Neural cell (in vitro differentiated cells): ENCODE data around the gene SNRNP35. TPM values are rescaled to one million over a fixed set of nuclear protein-coding genes. Genes with fewer than 3 reads are reported as not detected.

ENCODE experiments used
- H2AFZ ChIP-seq: fragments of 200-600, 300-800 bp; sonication (generic), shearing (Covaris generic); 2 replicates; pipeline ENCODE4 v1.6.0; 2014; ENCODE audit warnings: low read depth, mild to moderate bottlenecking, antibody characterized with exemption, low read length, moderate library complexity
- H3F3A ChIP-seq: fragments of 200-600 bp; shearing (Covaris generic); 2 replicates; pipeline ENCODE4 v1.6.1; 2016; ENCODE audit warnings: mild to moderate bottlenecking, moderate library complexity, mixed read lengths, antibody characterized with exemption, low read length; ENCODE audit not compliant: insufficient read depth, poor library complexity, severe bottlenecking
- H3K27ac ChIP-seq: fragments of 200-600, 300-800 bp; sonication (generic), shearing (Covaris generic); 2 replicates; pipeline ENCODE4 v1.5.1; 2014; ENCODE audit warnings: mild to moderate bottlenecking, low read length, moderate library complexity
- H3K27me3 ChIP-seq: fragments of 300-800, 200-600 bp; sonication (generic), shearing (Covaris generic); 2 replicates; pipeline ENCODE4 v1.6.0; 2014; ENCODE audit warnings: mild to moderate bottlenecking, low read depth, low read length, moderate library complexity; ENCODE audit not compliant: insufficient read depth
- H3K36me3 ChIP-seq: fragments of 300-800, 200-600 bp; sonication (generic), shearing (Covaris generic); 2 replicates; pipeline ENCODE4 v1.5.1; 2014; ENCODE audit warnings: mild to moderate bottlenecking, antibody characterized with exemption, low read length, moderate library complexity; ENCODE audit not compliant: insufficient read depth
- H3K4me2 ChIP-seq: fragments of 300-800, 200-600 bp; sonication (generic), shearing (Covaris generic); 2 replicates; pipeline ENCODE4 v1.6.0; 2014; ENCODE audit warnings: mild to moderate bottlenecking, low read length
- H3K4me3 ChIP-seq: fragments of 300-800, 200-600 bp; sonication (generic), shearing (Covaris generic); 2 replicates; pipeline ENCODE4 v1.5.1; 2014; ENCODE audit warnings: mild to moderate bottlenecking, low read length, moderate library complexity
- H3K79me2 ChIP-seq: fragments of 200-600 bp; shearing (Covaris generic); replicated peaks from 2 replicates; pipeline ENCODE4 v1.6.0; 2014; ENCODE audit warnings: mild to moderate bottlenecking, low read length, moderate library complexity; ENCODE audit not compliant: insufficient read depth
- H3K9ac ChIP-seq: fragments of 300-800, 200-600 bp; sonication (generic), shearing (Covaris generic); 2 replicates; pipeline ENCODE4 v1.6.1; 2016; ENCODE audit warnings: mild to moderate bottlenecking, low read length, mixed read lengths
- H3K9me2 ChIP-seq: fragments of 200-600 bp; shearing (Covaris generic); 2 replicates; pipeline ENCODE4 v1.6.1; 2016; ENCODE audit warnings: mild to moderate bottlenecking, low read length, mixed read lengths; ENCODE audit not compliant: insufficient read depth
- H3K9me3 ChIP-seq: fragments of 200-600, 300-800 bp; sonication (generic), shearing (Covaris generic); 2 replicates; pipeline ENCODE4 v1.6.1; 2016; ENCODE audit warnings: mild to moderate bottlenecking, mixed run types, low read length, moderate library complexity, mixed read lengths
- H4K20me1 ChIP-seq: fragments of 200-600 bp; shearing (Covaris generic); 2 replicates; pipeline ENCODE4 v1.6.1; 2016; ENCODE audit warnings: mild to moderate bottlenecking, mixed run types; ENCODE audit not compliant: insufficient read depth
- EP300 ChIP-seq: fragments of 450-650 bp; conservative IDR thresholded peaks from 2 replicates; pipeline ENCODE4 v1.6.1; 2014; ENCODE audit warnings: antibody characterized with exemption, mild to moderate bottlenecking, moderate library complexity; ENCODE audit not compliant: poor library complexity, severe bottlenecking
- EZH2 ChIP-seq: fragments of 200-600, 300-800 bp; shearing (Covaris generic), sonication (generic); IDR thresholded peaks from 2 replicates; pipeline ENCODE4 v1.6.1; 2014; ENCODE audit warnings: antibody characterized with exemption, low read length, borderline replicate concordance, mild to moderate bottlenecking; ENCODE audit not compliant: insufficient read depth, poor library complexity, severe bottlenecking
- MXI1 ChIP-seq: fragments of 450-650 bp; conservative IDR thresholded peaks from 2 replicates; pipeline ENCODE4 v1.6.1; 2014; ENCODE audit warnings: antibody characterized with exemption, mild to moderate bottlenecking; ENCODE audit not compliant: poor library complexity, severe bottlenecking
- POLR2AphosphoS5 ChIP-seq: IDR thresholded peaks from 2 replicates; pipeline ENCODE4 v1.6.1; 2012
- RAD21 ChIP-seq: fragments of 450-650 bp; conservative IDR thresholded peaks from 2 replicates; pipeline ENCODE4 v1.6.1; 2014; ENCODE audit warnings: antibody characterized with exemption, mild to moderate bottlenecking, moderate library complexity
- REST ChIP-seq: IDR thresholded peaks from 2 replicates; pipeline ENCODE4 v1.6.1; 2012; ENCODE audit warnings: borderline replicate concordance
- SMC3 ChIP-seq: fragments of 450-650 bp; conservative IDR thresholded peaks from 2 replicates; pipeline ENCODE4 v1.6.1; 2014; ENCODE audit warnings: antibody characterized with exemption, mild to moderate bottlenecking, moderate library complexity; ENCODE audit not compliant: poor library complexity
- TAF1 ChIP-seq: IDR thresholded peaks from 2 replicates; pipeline ENCODE4 v1.6.1; 2012; ENCODE audit warnings: low read depth
- polyA plus RNA-seq: library from polyadenylated mRNA; depleted of rRNA; stranded (reverse); fragments of >200 nt; gene quantifications from 2 replicates; pipeline ENCODE4 v1.2.3, GENCODE V29; 2014
- TF ChIP-seq, protein P1 (sequence below): fragments of 450-650 bp; IDR thresholded peaks from 2 replicates; pipeline ENCODE4 v1.5.1; 2014; ENCODE audit warnings: antibody characterized with exemption, mild to moderate bottlenecking, moderate library complexity; ENCODE audit not compliant: poor library complexity, severe bottlenecking

The SNRNP35 gene
- polyA plus RNA-seq, 1 donor from 2014 or later, result 22.7 TPM

- H3K79me2 ChIP-seq, result no peaks in the 10 kb centered on the region
- H3K27ac ChIP-seq, result no peak overlapping the region
- H3K27me3 ChIP-seq, result no peaks in the 10 kb centered on the region
- no peak overlapping the region for H2AFZ ChIP-seq
- H3K9ac ChIP-seq, result no peak overlapping the region
- no peaks in the 10 kb centered on the region for H3K9me3 ChIP-seq
- no peaks in the 10 kb centered on the region for H4K20me1 ChIP-seq
- no peaks in the 10 kb centered on the region for H3F3A ChIP-seq
- no peaks in the 10 kb centered on the region for H3K9me2 ChIP-seq
- TF ChIP-seq EZH2 (no peak), REST (no peak), RAD21 (no peak), EP300 (no peak), POLR2AphosphoS5 (no peak), SMC3 (no peak), TAF1 (no peak), MXI1 (no peak)
- TF ChIP-seq, protein P1, sequence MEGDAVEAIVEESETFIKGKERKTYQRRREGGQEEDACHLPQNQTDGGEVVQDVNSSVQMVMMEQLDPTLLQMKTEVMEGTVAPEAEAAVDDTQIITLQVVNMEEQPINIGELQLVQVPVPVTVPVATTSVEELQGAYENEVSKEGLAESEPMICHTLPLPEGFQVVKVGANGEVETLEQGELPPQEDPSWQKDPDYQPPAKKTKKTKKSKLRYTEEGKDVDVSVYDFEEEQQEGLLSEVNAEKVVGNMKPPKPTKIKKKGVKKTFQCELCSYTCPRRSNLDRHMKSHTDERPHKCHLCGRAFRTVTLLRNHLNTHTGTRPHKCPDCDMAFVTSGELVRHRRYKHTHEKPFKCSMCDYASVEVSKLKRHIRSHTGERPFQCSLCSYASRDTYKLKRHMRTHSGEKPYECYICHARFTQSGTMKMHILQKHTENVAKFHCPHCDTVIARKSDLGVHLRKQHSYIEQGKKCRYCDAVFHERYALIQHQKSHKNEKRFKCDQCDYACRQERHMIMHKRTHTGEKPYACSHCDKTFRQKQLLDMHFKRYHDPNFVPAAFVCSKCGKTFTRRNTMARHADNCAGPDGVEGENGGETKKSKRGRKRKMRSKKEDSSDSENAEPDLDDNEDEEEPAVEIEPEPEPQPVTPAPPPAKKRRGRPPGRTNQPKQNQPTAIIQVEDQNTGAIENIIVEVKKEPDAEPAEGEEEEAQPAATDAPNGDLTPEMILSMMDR, result no peak
- H3K4me2 ChIP-seq, result no peak overlapping the region
- H3K36me3 ChIP-seq, result no peaks in the 10 kb centered on the region
- H3K4me3 ChIP-seq, result no peak overlapping the region
These were observed 13.6 kb upstream of the SNRNP35 start for GRCh38 chr12:123444092-123445026.

- Histone ChIP-seq H2AFZ (no peak overlapping the region), H3K4me2 (no peak overlapping the region), H3K9me3 (no peaks in the 10 kb centered on the region), H4K20me1 (no peaks in the 10 kb centered on the region), H3F3A (no peaks in the 10 kb centered on the region), H3K79me2 (no peaks in the 10 kb centered on the region), H3K9me2 (no peaks in the 10 kb centered on the region), H3K27ac (no peak overlapping the region), H3K27me3 (no peaks in the 10 kb centered on the region), H3K36me3 (no peaks in the 10 kb centered on the region), H3K4me3 (no peak overlapping the region), H3K9ac (no peak overlapping the region)
- TF ChIP-seq SMC3 (no peak), EP300 (no peak), RAD21 (no peak), TAF1 (no peak), MXI1 (no peak), EZH2 (no peak), REST (no peak), POLR2AphosphoS5 (no peak)
- TF ChIP-seq, protein P1, result no peak
These were observed 12.3 kb upstream of the SNRNP35 start for GRCh38 chr12:123445388-123446332.
